Prostate gland (tissue), 2 donors: Measurements from ENCODE around the gene NME3. TPM values are rescaled to one million over a fixed set of nuclear protein-coding genes. Genes with fewer than 3 reads are reported as not detected.

Experiments used
- DNase-seq: peaks from one replicate; pipeline ENCODE4 v3.0.0-alpha.2; 2019; ENCODE audit warnings: low spot score
- H3K27ac ChIP-seq, 2 donors: fragments of 200-600 bp; sonication (generic); 2 replicates each; pipeline ENCODE4 v1.5.1; 2017 to 2019
- H3K27me3 ChIP-seq: fragments of 200-600 bp; sonication (generic); replicated peaks from 2 replicates; pipeline ENCODE4 v1.5.1; 2019; ENCODE audit not compliant: insufficient read depth
- H3K36me3 ChIP-seq, 2 donors: fragments of 200-600 bp; sonication (generic); 1 replicate in 1 of 2; 2 replicates in 1 of 2; pipeline versions ENCODE4 v1.5.1 to v1.8.1; 2017 to 2019
- H3K4me1 ChIP-seq: fragments of 200-600 bp; sonication (generic); replicated peaks from 2 replicates; pipeline ENCODE4 v1.5.1; 2019
- H3K4me3 ChIP-seq, 2 donors: fragments of 200-600 bp; sonication (generic); 2 replicates each; pipeline ENCODE4 v1.5.1; 2017 to 2019
- H3K9me3 ChIP-seq: fragments of 200-600 bp; sonication (generic); 2 replicates; pipeline ENCODE4 v1.5.1; 2017
- CTCF ChIP-seq, 4 experiments: fragments of 200-600 bp in 2 of 4; fragments of 450-650 bp in 2 of 4; sonication (generic) in 2 of 4; IDR thresholded peaks; 1 replicate in 3 of 4; 2 replicates in 1 of 4; pipeline ENCODE4 v1.5.1; 2016 to 2019; ENCODE audit warnings: antibody characterized with exemption in 4 of 4, mild to moderate bottlenecking in 2 of 4, moderate library complexity in 2 of 4
- POLR2A ChIP-seq: fragments of 450-650 bp; IDR thresholded peaks from one replicate; pipeline ENCODE4 v1.6.1; 2016; ENCODE audit warnings: antibody characterized with exemption, mild to moderate bottlenecking
- POLR2AphosphoS5 ChIP-seq: sonication (generic); formaldehyde crosslinking; IDR thresholded peaks from one replicate; pipeline ENCODE4 v1.6.1; 2017; ENCODE audit warnings: antibody characterized with exemption
- WGBS: methylation state at CpG from one replicate; pipeline ENCODE4 v1.1.5; 2018; 5-methylcytosine and 5-hydroxymethylcytosine counted together
- intact Hi-C: fragments of 100-400 bp; cut with DNase I; formaldehyde crosslinking; loops from one replicate; pipeline ENCODE4 v1.14.2; 2022
- total RNA-seq, 2 donors: library from RNA; depleted of rRNA; stranded (reverse); fragments of >200 nt; gene quantifications; one replicate each; pipeline ENCODE4 v1.1.0, GENCODE V29; 2016

The NME3 gene
- total RNA-seq, 2 donors from 2014 or later = 135 to 252 TPM

GRCh38 chr16:1818873-1819525, 47.7 kb upstream of the NME3 start:
- intact Hi-C loops = no loop called here
- 95% methylated on average over 31 of the region's 35 CpGs for WGBS
- Histone ChIP-seq H3K4me3 (no peak overlapping the region), H3K36me3 (peaks cover 3 to 16% of the 10 kb centered on the region in 2 donors), H3K27ac (no peak overlapping the region), H3K27me3 (no peaks in the 10 kb centered on the region), H3K9me3 (no peaks in the 10 kb centered on the region), H3K4me1 (no peaks in the 10 kb centered on the region)
- no peak for DNase-seq
- no peak for TF ChIP-seq POLR2AphosphoS5
- TF ChIP-seq CTCF (IDR thresholded peaks at IDR 0.05) = no peak
- TF ChIP-seq POLR2A = no peak

GRCh38 chr16:1818204-1818872, 47.0 kb upstream of the NME3 start:
- Histone ChIP-seq H3K4me1 (no peaks in the 10 kb centered on the region), H3K9me3 (no peaks in the 10 kb centered on the region), H3K36me3 (peaks cover 3 to 16% of the 10 kb centered on the region in 2 donors), H3K27ac (no peak overlapping the region), H3K27me3 (no peaks in the 10 kb centered on the region), H3K4me3 (no peak overlapping the region)
- TF ChIP-seq CTCF (IDR thresholded peaks at IDR 0.05) (no peak), POLR2AphosphoS5 (no peak), POLR2A (no peak)
- intact Hi-C loops = no loop called here
- 96% methylated on average over 26 of the region's 27 CpGs for WGBS
- DNase-seq = no peak

- no peaks in the 10 kb centered on the region for H3K4me1 ChIP-seq
- H3K27me3 ChIP-seq = no peaks in the 10 kb centered on the region
- no peaks in the 10 kb centered on the region for H3K9me3 ChIP-seq
- no peak overlapping the region for H3K4me3 ChIP-seq
- DNase-seq = no peak
- H3K36me3 ChIP-seq = peaks cover 3 to 16% of the 10 kb centered on the region in 2 donors
- no peak overlapping the region for H3K27ac ChIP-seq
- intact Hi-C loops = no loop called here
- TF ChIP-seq POLR2A = no peak
- no peak for TF ChIP-seq CTCF (IDR thresholded peaks at IDR 0.05)
- no peak for TF ChIP-seq POLR2AphosphoS5
- WGBS = 96% methylated on average over 17 of the region's 17 CpGs
Measured at GRCh38 chr16:1817716-1818115, 46.4 kb upstream of the NME3 start.

GRCh38 chr16:1817276-1817589, 45.9 kb upstream of the NME3 start:
- no peak overlapping the region for H3K4me3 ChIP-seq
- H3K27me3 ChIP-seq = no peaks in the 10 kb centered on the region
- intact Hi-C loops = no loop called here
- TF ChIP-seq POLR2A (no peak), POLR2AphosphoS5 (no peak), CTCF (IDR thresholded peaks at IDR 0.05) (no peak)
- peaks cover 3 to 16% of the 10 kb centered on the region in 2 donors for H3K36me3 ChIP-seq
- no peak for DNase-seq
- WGBS = 92% methylated on average over 9 of the region's 9 CpGs
- no peak overlapping the region for H3K27ac ChIP-seq
- no peaks in the 10 kb centered on the region for H3K4me1 ChIP-seq
- H3K9me3 ChIP-seq = no peaks in the 10 kb centered on the region
